Nephron (organoid): ENCODE measurements around the gene TNFRSF8.

ENCODE experiments used
- H3K27ac Mint-ChIP-seq, 3 experiments: 2 replicates each; pipeline ENCODE4 v1.8.0; 2020; ENCODE audit warnings: mixed read lengths in 3 of 3, mild to moderate bottlenecking in 2 of 3, moderate library complexity in 1 of 3
- H3K27me3 Mint-ChIP-seq: 2 replicates; pipeline ENCODE4 v1.8.0; 2021; ENCODE audit warnings: low read depth, mild to moderate bottlenecking, moderate library complexity, mixed read lengths
- H3K36me3 Mint-ChIP-seq: 2 replicates; pipeline ENCODE4 v1.8.0; 2020; ENCODE audit warnings: low read depth, mixed read lengths
- H3K4me1 Mint-ChIP-seq: 2 replicates; pipeline ENCODE4 v1.8.0; 2020; ENCODE audit warnings: mixed read lengths
- H3K4me3 Mint-ChIP-seq, 3 experiments: 2 replicates each; pipeline ENCODE4 v1.8.0; 2020; ENCODE audit warnings: mild to moderate bottlenecking in 3 of 3, mixed read lengths in 3 of 3, moderate library complexity in 2 of 3
- H3K9me3 Mint-ChIP-seq: 2 replicates; pipeline ENCODE4 v1.8.0; 2020; ENCODE audit warnings: mixed read lengths
- TF ChIP-seq, protein P1 (sequence below), 3 experiments: fragments of 200-600 bp; sonication (generic); IDR thresholded peaks; one replicate each; pipeline ENCODE4 v1.5.0; 2021; ENCODE audit warnings: antibody characterized with exemption in 3 of 3; ENCODE audit not compliant: unreplicated experiment in 3 of 3

TNFRSF8 gene

DNA sequence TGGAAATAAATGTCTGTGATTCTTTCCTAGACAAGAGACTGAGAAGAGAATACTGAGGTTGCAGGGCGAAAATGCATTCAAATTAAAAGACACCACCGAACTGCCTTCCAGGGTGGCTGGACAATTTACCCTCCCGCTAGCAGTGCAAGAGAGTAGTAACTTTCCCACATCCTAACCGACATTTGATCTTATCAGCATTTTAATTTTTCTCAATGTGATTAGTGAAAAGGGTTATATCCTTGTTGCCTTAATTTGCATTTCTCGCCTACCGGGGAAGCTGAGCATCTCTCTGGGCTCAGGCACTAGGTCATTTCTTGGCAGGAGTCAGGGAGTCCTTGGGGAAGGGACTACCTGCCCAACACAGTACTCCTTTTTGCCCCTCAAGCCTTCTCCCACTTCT, 2.8 kb downstream of the TNFRSF8 start:
- H3K27ac Mint-ChIP-seq = peak overlapping the region; percentile 43 to 73 (median 57)
- no peaks in the 10 kb centered on the region for H3K36me3 Mint-ChIP-seq
- peak overlapping the region in 1 of 3 experiments; percentile 20 for H3K4me3 Mint-ChIP-seq
- H3K4me1 Mint-ChIP-seq = peaks cover 26% of the 10 kb centered on the region
- H3K9me3 Mint-ChIP-seq = peaks cover 3% of the 10 kb centered on the region
- H3K27me3 Mint-ChIP-seq = peaks cover 56% of the 10 kb centered on the region
- TF ChIP-seq, protein P1, sequence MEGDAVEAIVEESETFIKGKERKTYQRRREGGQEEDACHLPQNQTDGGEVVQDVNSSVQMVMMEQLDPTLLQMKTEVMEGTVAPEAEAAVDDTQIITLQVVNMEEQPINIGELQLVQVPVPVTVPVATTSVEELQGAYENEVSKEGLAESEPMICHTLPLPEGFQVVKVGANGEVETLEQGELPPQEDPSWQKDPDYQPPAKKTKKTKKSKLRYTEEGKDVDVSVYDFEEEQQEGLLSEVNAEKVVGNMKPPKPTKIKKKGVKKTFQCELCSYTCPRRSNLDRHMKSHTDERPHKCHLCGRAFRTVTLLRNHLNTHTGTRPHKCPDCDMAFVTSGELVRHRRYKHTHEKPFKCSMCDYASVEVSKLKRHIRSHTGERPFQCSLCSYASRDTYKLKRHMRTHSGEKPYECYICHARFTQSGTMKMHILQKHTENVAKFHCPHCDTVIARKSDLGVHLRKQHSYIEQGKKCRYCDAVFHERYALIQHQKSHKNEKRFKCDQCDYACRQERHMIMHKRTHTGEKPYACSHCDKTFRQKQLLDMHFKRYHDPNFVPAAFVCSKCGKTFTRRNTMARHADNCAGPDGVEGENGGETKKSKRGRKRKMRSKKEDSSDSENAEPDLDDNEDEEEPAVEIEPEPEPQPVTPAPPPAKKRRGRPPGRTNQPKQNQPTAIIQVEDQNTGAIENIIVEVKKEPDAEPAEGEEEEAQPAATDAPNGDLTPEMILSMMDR (IDR thresholded peaks at IDR 0.05; ENCODE audit: unreplicated experiment in 3 of 3) = no peak

DNA sequence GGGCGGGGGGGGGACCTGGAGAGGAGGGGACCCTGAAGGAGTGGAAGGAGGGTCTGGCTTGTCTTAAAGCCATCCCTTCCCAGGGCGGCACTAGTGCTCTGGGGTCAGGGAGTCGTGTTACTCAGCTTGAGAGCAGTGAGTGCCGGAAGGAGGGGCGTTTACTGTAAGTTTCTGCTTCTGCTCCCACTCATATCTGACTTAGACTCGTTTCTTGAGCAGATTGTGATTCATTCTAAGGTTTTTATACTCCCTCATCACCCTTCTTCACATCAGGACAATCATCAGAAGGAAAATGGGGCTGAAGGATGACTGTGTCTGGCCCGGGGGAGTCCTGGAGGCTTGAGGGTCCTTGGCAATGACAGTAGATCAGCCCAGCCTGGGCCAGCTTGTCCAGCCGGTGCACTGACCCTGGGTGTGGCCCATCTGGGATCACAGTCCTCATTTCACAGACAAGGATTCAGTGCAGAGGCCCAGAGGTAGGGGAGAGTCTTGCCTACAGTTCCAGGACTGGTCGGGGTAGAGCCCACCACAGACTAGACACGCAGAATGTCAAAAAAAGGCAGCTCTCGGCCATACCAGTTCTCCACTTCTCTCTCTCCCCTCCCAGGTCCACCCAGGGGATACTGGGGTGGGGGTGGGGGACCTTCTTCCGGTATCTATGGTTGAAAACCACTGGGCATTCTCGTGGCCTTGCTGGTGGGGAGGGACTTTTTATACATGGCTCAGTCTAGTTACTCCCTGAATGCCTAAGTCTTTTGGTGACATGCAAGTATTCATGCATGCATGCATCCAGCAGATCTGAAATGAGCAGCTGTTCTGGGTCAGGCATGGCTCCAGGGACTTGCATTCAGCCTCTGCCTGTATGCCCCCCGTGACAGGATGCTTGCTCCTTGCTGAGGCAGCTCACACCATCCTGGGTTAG, 5.1 kb downstream of the TNFRSF8 start:
- Mint-ChIP-seq H3K9me3 (no peaks in the 10 kb centered on the region), H3K4me3 (peak overlapping the region; percentile 57 to 62 (median 60)), H3K4me1 (peaks cover 26% of the 10 kb centered on the region)

DNA sequence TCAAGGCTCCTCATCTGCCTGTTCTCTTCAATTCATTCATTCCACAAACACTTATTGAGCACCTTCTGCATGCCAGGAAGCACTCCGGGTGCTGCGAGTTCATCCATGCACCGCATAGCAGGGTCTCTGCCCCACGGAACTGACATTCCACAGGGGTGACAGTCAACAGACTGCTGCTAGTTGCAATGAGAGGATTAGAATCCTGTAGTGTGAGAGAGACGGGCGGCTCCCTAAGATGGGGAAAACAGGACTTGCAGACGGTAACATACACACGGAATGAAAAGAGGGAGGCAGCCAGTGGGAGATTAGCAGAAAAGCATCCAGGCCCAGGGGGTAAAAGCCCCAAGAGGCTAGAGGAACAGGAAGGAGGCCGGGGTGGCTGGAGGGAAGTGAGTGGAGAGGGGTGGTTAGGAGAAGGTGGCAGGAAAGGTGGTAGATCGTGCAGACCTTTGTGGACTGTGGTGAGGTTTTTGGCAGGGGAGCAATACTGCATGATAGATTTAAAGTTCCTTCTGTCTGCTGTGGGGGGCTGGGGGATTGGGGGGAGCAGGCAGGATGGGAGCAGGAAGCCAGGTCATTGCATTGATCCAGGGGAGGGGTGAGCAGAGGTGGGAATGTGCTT, 6.6 kb downstream of the TNFRSF8 start:
- TF ChIP-seq, protein P1 (IDR thresholded peaks at IDR 0.05; ENCODE audit: unreplicated experiment in 3 of 3) = no peak

More for the DNA sequence above, 5.1 kb downstream of the TNFRSF8 start:
- TF ChIP-seq, protein P1 (IDR thresholded peaks at IDR 0.05; ENCODE audit: unreplicated experiment in 3 of 3) = no peak
- Mint-ChIP-seq H3K27me3 (peaks cover 36% of the 10 kb centered on the region), H3K36me3 (no peaks in the 10 kb centered on the region), H3K27ac (peak overlapping the region; percentile 96 to 99 (median 98))

GRCh38 chr1:12071892-12072291, 8.8 kb downstream of the TNFRSF8 start:
- Mint-ChIP-seq H3K27me3 (peaks cover 3% of the 10 kb centered on the region), H3K4me1 (peaks cover 33% of the 10 kb centered on the region), H3K27ac (peak overlapping the region in 1 of 3 experiments; percentile 63), H3K4me3 (no peak overlapping the region), H3K9me3 (no peaks in the 10 kb centered on the region), H3K36me3 (no peaks in the 10 kb centered on the region)
- TF ChIP-seq, protein P1 (IDR thresholded peaks at IDR 0.05; ENCODE audit: unreplicated experiment in 3 of 3) = no peak

More for the DNA sequence above, 6.6 kb downstream of the TNFRSF8 start:
- Mint-ChIP-seq H3K27me3 (peaks cover 22% of the 10 kb centered on the region), H3K27ac (peak overlapping the region; percentile 54 to 84 (median 82)), H3K36me3 (no peaks in the 10 kb centered on the region), H3K4me1 (peaks cover 26% of the 10 kb centered on the region), H3K4me3 (peak overlapping the region; percentile 3 to 33 (median 14)), H3K9me3 (no peaks in the 10 kb centered on the region)

GRCh38 chr1:12072741-12073140, 9.6 kb downstream of the TNFRSF8 start:
- no peak overlapping the region for H3K4me3 Mint-ChIP-seq
- H3K4me1 Mint-ChIP-seq = peaks cover 25% of the 10 kb centered on the region
- no peak overlapping the region for H3K27ac Mint-ChIP-seq
- H3K27me3 Mint-ChIP-seq = peaks cover 8% of the 10 kb centered on the region
- TF ChIP-seq, protein P1 (IDR thresholded peaks at IDR 0.05; ENCODE audit: unreplicated experiment in 3 of 3) = no peak
- no peaks in the 10 kb centered on the region for H3K36me3 Mint-ChIP-seq
- H3K9me3 Mint-ChIP-seq = no peaks in the 10 kb centered on the region
